Activated T-cell treated with anti-CD3 and anti-CD28 coated beads, Interleukin-2, amount 50 U/mL, for 24 hours (primary cell): Measurements from ENCODE around the gene ILF2.
"Not testable (repeated sequence)": the region's sequence is repeated elsewhere in the genome, so short reads cannot be mapped to it uniquely, and the experiment has no call there.

Experiments
- DNase-seq: peaks from one replicate; pipeline ENCODE4 v3.0.0-alpha.2; 2020
- H3K27ac Mint-ChIP-seq: 2 replicates; pipeline ENCODE4 v1.8.0; 2020; ENCODE audit warnings: mild to moderate bottlenecking, mixed read lengths
- H3K27me3 Mint-ChIP-seq: 2 replicates; pipeline ENCODE4 v1.8.0; 2020; ENCODE audit warnings: mixed read lengths
- H3K36me3 Mint-ChIP-seq: 2 replicates; pipeline ENCODE4 v1.8.0; 2020; ENCODE audit warnings: low read depth, mixed read lengths
- H3K4me1 Mint-ChIP-seq: 2 replicates; pipeline ENCODE4 v1.8.0; 2020; ENCODE audit warnings: low read depth, mixed read lengths
- H3K4me3 Mint-ChIP-seq: 2 replicates; pipeline ENCODE4 v1.8.0; 2020; ENCODE audit warnings: mild to moderate bottlenecking, moderate library complexity, mixed read lengths
- H3K9me3 Mint-ChIP-seq: 2 replicates; pipeline ENCODE4 v1.8.0; 2020; ENCODE audit warnings: mixed read lengths

The ILF2 gene

DNA sequence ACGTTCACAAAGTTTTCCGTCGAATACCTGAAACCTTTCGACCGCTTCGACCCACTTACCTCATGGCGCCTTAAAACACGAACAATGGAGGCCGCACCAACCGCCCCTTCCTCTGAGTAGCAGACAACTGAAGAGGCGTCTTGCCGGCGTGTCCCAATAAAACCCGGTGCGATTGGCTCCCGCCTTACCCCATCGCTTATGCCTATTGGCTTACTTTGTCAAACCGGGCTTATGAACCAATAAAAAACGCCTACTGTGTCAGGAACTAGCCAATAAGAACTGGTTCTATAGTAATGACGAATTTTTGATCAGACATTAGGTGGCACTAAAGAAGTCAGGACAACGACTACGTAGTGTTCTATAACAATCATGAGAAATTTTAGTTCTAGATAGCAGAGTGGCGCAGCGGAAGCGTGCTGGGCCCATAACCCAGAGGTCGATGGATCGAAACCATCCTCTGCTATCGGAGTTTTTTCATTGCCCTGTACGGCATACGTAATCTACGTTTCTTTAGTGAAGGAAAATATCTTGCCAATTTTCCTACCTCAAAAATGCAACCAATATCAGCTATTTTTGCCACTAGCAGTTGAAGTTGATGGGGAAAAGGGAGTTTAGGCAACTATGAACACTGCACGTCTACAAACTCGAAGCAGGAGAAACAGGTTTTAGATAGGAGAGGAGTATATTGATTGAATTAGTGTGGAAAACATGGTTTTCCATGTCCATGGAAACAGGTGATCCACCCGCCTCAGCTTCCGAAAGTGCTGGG is at the start of gene ILF2:
Gene ILF2 (minus strand): TSS at position 135 of the 769 bp plus-strand sequence. CDS start 71 bp downstream, at position 64.
- H3K9me3 Mint-ChIP-seq: no peaks in the 10 kb centered on the region
- H3K4me1 Mint-ChIP-seq: peaks cover 36% of the 10 kb centered on the region
- no peaks in the 10 kb centered on the region for H3K36me3 Mint-ChIP-seq
- H3K27me3 Mint-ChIP-seq: no peaks in the 10 kb centered on the region
- H3K27ac Mint-ChIP-seq: no peak within 1 kb of the TSS
- peak; percentile 94 for DNase-seq
- H3K4me3 Mint-ChIP-seq: no peak within 1 kb of the TSS

GRCh38 chr1:153717330-153717729 is 46.5 kb upstream of the ILF2 start:
- Mint-ChIP-seq H3K9me3 (no peaks in the 10 kb centered on the region), H3K4me1 (peaks cover 10% of the 10 kb centered on the region), H3K27ac (peak overlapping the region; percentile 73), H3K36me3 (no peaks in the 10 kb centered on the region), H3K27me3 (peaks cover 8% of the 10 kb centered on the region), H3K4me3 (no peak overlapping the region)
- no peak for DNase-seq

DNA sequence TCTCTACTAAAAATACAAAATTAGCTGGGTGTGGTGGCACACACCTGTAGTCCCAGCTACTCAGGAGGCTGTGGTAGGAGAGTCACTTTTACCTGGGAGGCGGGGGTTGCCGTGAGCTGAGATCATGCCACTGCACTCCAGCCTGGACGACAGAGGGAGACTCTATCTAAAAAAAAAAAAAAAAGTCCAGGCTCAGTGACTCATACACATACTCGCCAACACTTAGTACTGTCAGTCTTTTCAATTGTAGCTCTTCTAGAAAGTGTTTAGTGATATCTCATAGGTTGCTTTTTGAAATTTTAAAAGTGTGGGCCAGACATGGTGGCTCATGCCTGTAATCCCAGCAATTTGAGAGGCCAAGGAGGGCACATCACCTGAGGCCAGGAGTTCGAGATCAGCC is 45.4 kb upstream of the ILF2 start:
- not testable (repeated sequence) for H3K9me3 Mint-ChIP-seq, H3K36me3 Mint-ChIP-seq, DNase-seq, H3K4me1 Mint-ChIP-seq, H3K4me3 Mint-ChIP-seq, H3K27me3 Mint-ChIP-seq, H3K27ac Mint-ChIP-seq

DNA sequence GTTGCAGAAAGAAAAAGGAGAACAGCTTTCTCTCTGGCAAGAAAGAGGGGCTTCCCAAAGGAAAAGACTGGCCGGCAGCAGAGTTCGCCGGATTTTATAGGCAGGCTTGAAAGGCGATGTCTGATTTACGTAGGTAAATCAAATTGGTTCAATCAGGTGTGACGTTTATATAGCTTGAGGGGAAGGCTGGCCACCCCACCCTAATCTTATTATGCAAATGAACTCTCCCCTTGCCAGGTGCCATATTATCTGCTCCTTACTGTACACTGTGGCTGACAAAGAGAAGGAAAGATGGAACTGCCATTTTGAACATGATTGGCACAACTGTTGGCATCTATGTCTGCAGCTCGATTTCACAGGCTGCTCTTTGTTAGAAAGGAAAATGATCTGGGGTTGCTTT is 40.2 kb upstream of the ILF2 start:
- Mint-ChIP-seq H3K36me3 (no peaks in the 10 kb centered on the region), H3K27ac (no peak overlapping the region), H3K4me1 (no peaks in the 10 kb centered on the region), H3K9me3 (no peaks in the 10 kb centered on the region), H3K4me3 (no peak overlapping the region), H3K27me3 (peaks cover 8% of the 10 kb centered on the region)
- no peak for DNase-seq

- DNase-seq: no peak
- no peaks in the 10 kb centered on the region for H3K36me3 Mint-ChIP-seq
- H3K4me1 Mint-ChIP-seq: no peaks in the 10 kb centered on the region
- H3K4me3 Mint-ChIP-seq: no peak overlapping the region
- H3K27ac Mint-ChIP-seq: no peak overlapping the region
- H3K9me3 Mint-ChIP-seq: no peaks in the 10 kb centered on the region
- H3K27me3 Mint-ChIP-seq: no peaks in the 10 kb centered on the region
These were observed 34.7 kb upstream of the ILF2 start for GRCh38 chr1:153705484-153705883.

- no peak for DNase-seq
- no peak overlapping the region for H3K27ac Mint-ChIP-seq
These were observed 29.0 kb upstream of the ILF2 start for GRCh38 chr1:153699768-153700167.

DNA sequence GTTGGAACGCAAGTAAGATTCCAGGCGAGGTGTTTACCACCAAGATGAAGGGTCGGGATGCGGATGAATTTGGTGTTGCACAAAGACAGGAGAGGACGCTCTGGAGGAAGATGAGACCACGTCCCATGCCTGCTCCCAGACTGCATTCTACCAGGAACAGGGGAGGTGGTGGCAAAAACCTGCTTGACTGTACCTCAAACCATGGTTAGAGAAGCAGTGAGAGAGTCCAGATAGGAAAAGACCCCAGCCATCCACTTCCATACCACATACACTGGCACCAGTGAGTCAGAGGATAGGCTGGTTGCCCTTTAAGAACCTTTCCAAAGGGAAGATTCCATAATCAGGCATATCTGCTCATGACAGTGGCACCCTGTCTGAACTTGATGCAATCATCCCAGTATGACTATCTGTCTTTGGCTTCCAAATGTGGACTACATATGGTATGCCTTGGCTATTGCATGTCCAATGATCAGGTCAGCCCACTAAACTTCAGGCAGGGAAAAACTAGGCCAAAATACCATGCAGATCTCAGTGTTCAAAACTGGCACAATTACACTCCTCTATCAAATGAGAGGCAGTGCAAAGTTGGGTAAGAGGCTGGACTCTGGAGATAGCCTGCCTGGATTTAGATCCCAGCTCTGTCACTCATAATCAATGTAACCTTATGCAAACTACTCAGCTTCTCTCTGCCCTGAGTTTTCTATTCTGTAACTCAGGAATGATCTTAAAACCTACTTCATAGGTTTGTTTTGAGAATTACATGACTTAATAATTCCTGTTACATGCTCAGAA is 28.3 kb upstream of the ILF2 start:
- Mint-ChIP-seq H3K4me1 (no peaks in the 10 kb centered on the region), H3K9me3 (no peaks in the 10 kb centered on the region), H3K27me3 (peaks cover 6% of the 10 kb centered on the region), H3K4me3 (no peak overlapping the region), H3K27ac (no peak overlapping the region), H3K36me3 (no peaks in the 10 kb centered on the region)
- DNase-seq: no peak

More at GRCh38 chr1:153699768-153700167, 29.0 kb upstream of the ILF2 start:
- no peak overlapping the region for H3K4me3 Mint-ChIP-seq
- no peaks in the 10 kb centered on the region for H3K4me1 Mint-ChIP-seq
- peaks cover 6% of the 10 kb centered on the region for H3K27me3 Mint-ChIP-seq
- no peaks in the 10 kb centered on the region for H3K36me3 Mint-ChIP-seq
- no peaks in the 10 kb centered on the region for H3K9me3 Mint-ChIP-seq

DNA sequence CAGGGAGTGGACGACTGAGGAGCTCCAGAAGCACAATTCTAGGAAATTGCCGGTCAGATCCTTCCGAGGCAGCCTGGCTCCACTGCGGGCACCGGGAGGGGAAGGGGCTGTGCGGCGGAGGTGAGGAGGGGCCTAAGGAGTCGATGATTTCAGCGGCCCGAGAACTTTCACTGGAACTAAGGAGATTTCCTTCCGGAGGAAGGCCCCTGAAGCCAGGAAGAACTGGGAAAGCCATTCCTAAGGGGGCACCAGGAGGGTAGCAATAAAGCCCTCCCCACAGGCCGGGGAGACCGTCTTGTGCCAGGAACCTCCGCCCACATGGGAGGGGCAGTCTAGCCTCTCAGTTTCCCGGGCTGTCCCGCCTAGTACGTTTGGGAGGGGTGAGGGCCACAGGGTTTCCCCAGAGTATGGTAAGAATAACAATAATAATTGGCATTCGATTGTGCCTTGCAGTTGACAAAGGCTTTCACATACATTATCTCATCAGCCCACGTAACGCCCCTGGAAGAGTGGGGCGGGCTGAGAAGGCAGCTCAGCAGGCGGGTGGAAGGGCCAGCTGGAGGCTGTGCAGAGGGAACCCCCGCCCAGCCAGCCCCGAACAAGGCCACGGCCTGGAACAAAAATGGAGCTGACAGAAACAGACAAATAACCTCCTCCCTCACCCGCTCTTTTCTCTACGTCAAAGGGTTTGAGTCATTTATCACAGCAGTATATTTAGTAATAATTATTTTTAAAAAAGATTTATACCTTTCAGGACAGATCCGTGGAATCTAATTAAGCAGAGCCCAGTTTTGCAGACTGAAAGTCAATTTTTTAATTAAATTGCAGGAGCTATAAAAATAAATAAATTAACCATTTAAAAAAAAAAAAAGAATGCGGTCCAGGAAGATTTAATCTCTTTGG is 27.5 kb upstream of the ILF2 start:
- Mint-ChIP-seq H3K27ac (no peak overlapping the region), H3K36me3 (no peaks in the 10 kb centered on the region), H3K9me3 (no peaks in the 10 kb centered on the region), H3K4me1 (no peaks in the 10 kb centered on the region), H3K4me3 (no peak overlapping the region), H3K27me3 (peaks cover 6% of the 10 kb centered on the region)
- no peak for DNase-seq

DNA sequence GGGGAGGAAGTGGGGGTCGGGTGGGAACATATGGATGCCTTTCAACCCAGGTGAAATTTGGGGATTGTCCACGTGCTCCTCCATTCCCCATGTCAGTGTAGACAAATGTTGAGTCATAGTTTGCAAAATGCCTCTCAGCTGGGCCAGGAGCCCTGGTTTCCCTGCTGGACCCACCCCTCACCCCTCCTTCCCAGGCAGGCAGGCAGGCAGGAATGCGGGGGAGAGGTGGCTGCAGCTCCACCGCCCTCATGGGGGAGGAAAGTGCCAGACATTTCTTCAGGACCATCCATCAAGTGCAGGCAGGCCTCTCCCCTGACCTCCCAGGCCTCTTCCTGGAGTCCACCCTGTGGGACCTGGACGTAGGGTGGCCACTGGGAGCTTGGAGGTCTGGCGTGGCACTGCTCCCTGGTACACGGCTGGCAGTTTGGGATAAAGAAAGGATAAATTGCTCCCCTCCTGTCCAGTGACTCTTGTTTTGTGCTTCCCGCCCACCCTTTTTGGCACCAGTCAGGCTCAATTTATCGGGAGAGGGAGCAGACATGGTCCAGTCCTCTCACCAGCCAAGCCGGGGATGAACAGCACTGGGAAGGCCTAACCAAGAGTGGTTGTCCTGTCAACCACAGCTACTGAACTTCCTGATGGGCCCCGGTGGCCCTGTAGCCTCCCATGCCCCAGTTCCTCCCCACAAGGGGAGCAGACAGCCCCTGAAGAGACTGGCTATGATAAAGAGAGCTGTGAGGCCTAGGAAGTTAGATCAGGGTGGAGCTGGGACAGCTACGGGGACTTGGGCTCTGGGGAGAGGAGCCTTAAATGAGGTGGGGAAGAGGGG is 26.6 kb upstream of the ILF2 start:
- H3K36me3 Mint-ChIP-seq: no peaks in the 10 kb centered on the region
- H3K9me3 Mint-ChIP-seq: no peaks in the 10 kb centered on the region
- no peak overlapping the region for H3K27ac Mint-ChIP-seq
- peaks cover 6% of the 10 kb centered on the region for H3K27me3 Mint-ChIP-seq
- DNase-seq: no peak
- no peaks in the 10 kb centered on the region for H3K4me1 Mint-ChIP-seq
- H3K4me3 Mint-ChIP-seq: no peak overlapping the region

- Mint-ChIP-seq H3K4me1 (no peaks in the 10 kb centered on the region), H3K36me3 (no peaks in the 10 kb centered on the region)
- DNase-seq: no peak
These were observed 25.9 kb upstream of the ILF2 start for GRCh38 chr1:153696741-153697140.

GRCh38 chr1:153693466-153693865 is 22.7 kb upstream of the ILF2 start:
- Mint-ChIP-seq H3K4me1 (peaks cover 8% of the 10 kb centered on the region), H3K4me3 (no peak overlapping the region), H3K9me3 (no peaks in the 10 kb centered on the region), H3K27me3 (peaks cover 6% of the 10 kb centered on the region), H3K36me3 (no peaks in the 10 kb centered on the region), H3K27ac (no peak overlapping the region)
- DNase-seq: no peak

More at GRCh38 chr1:153696741-153697140, 25.9 kb upstream of the ILF2 start:
- Mint-ChIP-seq H3K27ac (no peak overlapping the region), H3K27me3 (peaks cover 6% of the 10 kb centered on the region), H3K4me3 (no peak overlapping the region), H3K9me3 (no peaks in the 10 kb centered on the region)

DNA sequence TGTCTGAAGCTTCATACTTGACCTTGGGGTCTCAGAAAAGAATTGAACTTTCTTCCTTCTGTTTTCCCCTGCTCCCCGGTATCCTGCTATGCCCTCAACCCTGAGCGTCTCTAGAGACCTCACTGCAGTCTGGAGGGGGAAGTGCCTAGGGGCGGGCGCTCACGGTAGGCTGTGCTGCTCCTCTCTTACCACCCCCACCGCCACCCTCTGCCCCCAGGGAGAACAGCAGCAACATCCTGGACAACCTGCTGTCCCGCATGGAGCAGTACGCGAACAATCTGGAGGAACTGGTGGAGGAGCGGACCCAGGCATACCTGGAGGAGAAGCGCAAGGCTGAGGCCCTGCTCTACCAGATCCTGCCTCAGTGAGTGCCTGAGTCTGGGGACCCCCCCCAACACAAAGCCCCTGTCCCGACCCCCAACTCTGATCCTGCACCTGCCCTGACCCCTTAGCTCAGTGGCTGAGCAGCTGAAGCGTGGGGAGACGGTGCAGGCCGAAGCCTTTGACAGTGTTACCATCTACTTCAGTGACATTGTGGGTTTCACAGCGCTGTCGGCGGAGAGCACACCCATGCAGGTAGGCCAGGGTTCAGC is 18.0 kb upstream of the ILF2 start:
- H3K9me3 Mint-ChIP-seq: no peaks in the 10 kb centered on the region
- no peak for DNase-seq
- H3K4me1 Mint-ChIP-seq: peaks cover 8% of the 10 kb centered on the region
- peaks cover 2% of the 10 kb centered on the region for H3K27me3 Mint-ChIP-seq
- no peak overlapping the region for H3K4me3 Mint-ChIP-seq
- H3K27ac Mint-ChIP-seq: no peak overlapping the region
- no peaks in the 10 kb centered on the region for H3K36me3 Mint-ChIP-seq

DNA sequence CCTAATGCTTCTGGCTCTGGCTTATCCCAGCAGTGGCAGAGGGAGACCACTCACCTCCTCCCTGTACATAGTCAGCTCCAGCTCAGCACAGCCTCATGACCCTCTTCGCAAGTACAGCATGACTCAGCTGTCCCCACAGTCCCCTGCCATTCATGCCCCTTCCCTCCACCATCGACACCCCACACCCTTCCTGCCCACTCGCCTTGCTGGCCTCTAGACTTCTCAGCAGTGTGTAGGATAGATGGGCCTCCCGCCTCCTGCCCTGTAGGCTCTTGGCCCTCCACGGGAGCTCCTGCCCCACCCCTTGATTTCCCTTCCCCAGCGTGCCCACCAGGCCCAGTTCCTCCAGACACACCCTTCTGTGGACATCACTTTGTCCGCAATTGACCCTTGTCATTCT is 17.5 kb upstream of the ILF2 start:
- Mint-ChIP-seq H3K36me3 (no peaks in the 10 kb centered on the region), H3K27ac (no peak overlapping the region), H3K4me3 (no peak overlapping the region), H3K27me3 (peaks cover 6% of the 10 kb centered on the region), H3K9me3 (no peaks in the 10 kb centered on the region), H3K4me1 (peaks cover 8% of the 10 kb centered on the region)
- DNase-seq: no peak
